GM19035 (cell line): ENCODE data around the gene SELENOO.

Experiments used
- ATAC-seq: cut with Tn5 transposase; IDR thresholded peaks from one replicate; pipeline ENCODE4 v1.9.1; 2021; ENCODE audit not compliant: unreplicated experiment

SELENOO gene

DNA sequence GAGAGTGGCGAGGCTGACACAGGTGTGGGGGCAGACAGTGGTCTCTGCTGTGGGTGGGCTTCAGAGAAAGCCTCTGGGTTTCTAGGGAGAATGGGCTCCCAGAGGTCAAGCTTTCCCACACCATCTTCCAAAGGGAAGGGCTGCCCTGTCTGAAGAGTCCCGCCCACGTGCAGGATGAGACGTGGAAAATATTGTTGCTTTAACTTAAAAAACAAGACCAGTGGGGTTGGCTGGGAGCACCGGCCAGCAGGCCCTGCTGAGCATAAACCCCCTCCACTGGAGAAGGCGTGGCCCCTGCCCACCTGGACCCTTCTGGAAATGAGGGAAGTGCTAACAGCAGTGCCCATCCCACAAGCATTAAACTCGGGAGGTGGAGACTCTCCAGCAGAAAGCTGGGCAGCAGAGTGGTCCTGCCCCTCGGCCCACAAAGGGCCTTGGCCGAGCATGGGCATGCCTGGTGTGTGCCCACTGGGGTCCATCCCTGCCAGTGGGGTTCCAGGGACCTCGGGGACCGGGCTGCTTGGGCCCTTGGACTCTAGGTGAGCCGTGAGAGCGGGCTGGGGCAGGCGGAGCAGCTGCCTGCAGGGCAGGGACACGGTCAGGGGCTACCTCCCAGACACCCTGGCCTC is 15.4 kb downstream of the SELENOO start:
- no peak for ATAC-seq

GRCh38 chr22:50216684-50217520 is 16.1 kb downstream of the SELENOO start:
- no peak for ATAC-seq

DNA sequence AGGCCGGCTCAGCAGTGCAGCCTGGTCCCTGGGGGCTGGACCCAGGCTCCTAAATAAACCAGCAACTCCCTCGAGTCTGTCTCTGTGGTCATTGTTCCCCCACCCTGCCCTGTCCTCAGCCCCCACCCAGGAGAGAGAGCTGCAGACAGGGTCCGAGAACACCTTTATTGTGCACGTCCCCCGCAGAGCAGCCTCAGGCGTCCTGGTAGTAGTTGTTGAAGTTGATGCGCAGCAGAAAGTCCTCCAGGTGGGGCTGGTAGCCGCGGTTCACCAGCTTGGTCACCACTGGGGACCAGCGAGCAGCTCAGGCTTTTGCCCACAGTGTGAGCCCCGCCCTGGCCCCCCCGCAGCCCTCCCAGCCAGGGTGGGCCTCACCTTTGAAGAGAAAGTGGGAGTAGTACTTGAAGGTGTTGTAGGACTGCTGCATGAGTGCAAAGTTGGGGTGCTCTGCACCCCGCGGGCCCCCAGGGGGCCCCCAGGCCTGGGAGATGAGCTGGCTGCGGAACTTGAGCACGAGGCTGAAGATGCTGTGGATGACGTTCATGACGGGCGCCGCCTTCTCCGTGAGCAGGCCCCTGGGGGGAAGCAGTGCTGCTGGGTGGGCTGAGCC is 16.8 kb downstream of the SELENOO start:
- no peak for ATAC-seq

GRCh38 chr22:50218153-50218995 is 17.6 kb downstream of the SELENOO start:
- no peak for ATAC-seq

GRCh38 chr22:50218996-50219727 is 18.4 kb downstream of the SELENOO start:
- ATAC-seq: no peak

DNA sequence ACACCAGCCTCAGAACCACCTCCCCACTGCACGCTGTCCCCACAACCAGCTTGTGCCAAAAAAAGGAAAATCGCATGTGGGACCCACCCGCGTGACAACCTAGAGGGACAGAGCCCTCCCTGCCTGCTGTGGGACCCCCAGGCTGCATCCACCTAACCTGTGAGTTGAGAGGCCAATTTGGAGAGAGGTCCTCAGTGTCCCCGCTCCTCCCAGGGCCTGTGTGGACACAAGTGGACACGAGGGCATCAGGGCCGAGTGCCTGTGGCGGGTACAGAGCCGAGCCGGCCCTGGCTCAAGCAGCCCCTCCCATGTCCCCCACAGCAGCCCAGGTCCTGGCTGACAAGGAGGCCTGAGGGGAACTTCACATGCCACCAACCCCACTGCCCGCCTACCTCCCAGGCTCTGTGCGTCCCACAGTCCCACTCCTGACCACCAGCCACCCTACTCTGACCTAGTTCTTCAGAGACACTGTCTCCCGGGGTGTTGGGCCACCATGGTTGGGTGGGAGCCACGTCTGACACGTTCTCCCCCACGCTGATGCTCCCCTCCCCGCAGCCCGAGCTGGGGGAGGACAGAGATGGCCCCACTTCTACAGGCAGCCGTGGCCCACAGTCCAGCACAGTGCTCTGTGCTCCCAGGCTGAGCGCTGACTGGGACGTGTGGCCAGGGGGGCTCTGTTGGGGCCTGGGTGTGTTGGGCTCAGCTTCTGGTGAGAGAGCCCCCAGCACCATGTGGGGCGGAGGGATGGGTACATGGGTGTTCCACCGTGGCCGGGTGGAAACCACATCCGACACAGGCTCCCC is 19.2 kb downstream of the SELENOO start:
- ATAC-seq: no peak

DNA sequence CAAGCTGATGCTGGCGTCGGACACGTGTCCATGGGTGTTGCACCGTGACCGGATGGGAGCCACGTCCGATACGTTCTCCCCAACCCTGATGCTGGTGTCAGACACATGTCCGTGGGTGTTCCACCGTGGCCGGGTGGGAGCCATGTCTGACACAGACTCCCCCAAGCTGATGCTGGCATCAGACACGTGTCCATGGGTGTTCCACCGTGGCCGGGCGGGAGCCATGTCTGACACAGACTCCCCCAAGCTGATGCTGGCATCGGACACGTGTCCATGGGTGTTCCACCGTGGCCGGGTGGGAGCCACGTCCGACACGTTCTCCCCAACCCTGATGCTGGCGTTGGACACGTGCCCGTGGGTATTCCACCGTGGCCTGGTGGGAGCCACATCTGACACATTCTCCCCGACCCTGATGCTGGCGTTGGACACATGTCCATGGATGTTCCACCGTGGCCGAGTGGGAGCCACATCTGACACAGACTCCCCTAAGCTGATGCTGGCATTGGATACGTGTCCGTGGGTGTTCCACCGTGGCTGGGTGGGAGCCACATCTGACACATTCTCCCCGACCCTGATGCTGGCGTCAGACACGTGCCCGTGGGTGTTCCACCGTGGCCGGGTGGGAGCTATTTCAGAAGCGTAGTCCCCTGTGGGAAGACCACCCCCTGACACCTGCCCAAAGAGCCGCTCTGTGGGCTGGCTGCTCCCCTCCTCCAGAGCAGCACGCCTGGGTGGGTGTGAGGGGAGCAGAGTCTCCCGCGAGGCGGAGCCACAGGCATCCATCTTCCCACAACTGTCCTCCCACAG is 20.0 kb downstream of the SELENOO start:
- ATAC-seq: no peak

GRCh38 chr22:50221410-50222300 is 20.8 kb downstream of the SELENOO start:
- ATAC-seq: no peak

DNA sequence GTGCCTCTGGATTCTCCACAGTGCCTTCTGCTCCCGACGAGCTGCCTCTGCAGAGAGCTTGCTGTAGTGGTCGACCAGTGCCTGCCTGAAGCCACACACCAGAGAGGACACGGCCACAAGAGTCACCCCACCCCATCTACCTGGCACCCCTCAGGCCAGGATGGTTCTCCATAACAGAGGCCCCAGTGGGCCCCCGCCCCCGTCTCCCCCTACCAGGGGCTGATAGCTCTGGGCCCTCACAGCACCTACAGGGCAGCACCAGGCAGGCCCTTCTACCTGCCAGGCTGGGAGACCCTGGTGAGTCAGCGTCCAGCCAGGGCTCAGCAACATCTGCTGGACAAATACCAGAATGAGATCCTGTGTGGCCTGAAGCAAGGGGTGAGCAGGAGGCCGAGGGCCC is 21.7 kb downstream of the SELENOO start:
- no peak for ATAC-seq

DNA sequence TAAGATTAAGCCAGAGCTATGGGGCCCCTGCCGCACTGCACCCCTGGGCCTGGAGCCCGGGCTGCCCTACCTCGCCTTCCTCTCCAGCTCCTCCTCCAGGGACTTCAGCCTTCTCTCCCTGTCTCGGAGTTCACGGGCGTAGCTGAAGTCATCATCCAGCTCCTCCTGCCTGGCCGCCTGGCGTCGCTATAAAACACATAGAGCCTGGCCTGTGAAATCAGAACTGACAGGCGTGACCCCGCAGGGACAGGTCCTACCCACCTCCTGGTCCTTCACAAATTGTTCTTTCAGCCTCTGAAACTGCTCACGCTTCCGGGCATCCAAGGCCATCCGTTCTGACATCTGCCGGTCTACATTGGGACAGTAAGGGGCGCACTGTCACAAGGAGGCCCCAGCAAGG is 23.3 kb downstream of the SELENOO start:
- ATAC-seq: no peak

DNA sequence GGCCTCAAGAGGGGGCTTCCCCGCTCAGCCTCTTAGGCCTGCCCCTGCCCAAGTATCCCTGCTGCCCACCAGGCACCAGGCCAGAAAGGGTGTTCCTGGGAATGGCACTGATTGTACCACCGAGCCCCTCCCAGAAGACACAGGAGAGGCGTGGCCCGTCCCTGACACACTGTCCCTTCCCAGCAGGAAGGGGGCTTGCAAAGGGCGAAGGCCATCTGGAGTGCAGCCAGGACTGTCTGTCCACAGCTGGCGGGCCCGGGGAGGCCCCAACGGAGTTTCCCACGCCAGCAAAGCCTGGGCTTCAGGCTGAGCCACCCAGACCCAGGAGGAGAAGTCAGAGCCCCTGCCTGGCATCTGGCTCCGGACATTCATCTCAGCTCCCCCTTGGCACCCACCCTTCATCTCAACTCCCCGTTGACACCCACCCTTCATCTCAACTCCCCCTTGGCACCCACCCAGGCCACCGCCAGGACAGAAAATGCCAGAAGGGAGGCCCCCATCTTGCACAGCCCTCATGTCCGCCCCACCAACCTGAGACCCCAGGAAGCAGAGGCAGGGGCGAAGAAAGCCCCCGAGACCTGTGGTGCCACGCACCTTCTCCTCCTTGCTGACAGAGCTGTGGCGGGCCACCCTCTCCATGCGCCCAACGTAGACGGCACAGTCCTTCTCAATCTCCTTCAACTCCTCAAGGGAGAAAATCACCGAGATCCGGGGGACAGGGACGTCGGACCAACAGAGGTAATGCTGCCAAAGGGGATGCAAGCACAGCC is 24.6 kb downstream of the SELENOO start:
- ATAC-seq: no peak

- ATAC-seq: no peak
Measured at GRCh38 chr22:50226063-50226874, 25.5 kb downstream of the SELENOO start.

GRCh38 chr22:50226875-50227165 is 26.0 kb downstream of the SELENOO start:
- ATAC-seq: no peak

GRCh38 chr22:50227579-50228215 is 26.9 kb downstream of the SELENOO start:
- ATAC-seq: no peak

DNA sequence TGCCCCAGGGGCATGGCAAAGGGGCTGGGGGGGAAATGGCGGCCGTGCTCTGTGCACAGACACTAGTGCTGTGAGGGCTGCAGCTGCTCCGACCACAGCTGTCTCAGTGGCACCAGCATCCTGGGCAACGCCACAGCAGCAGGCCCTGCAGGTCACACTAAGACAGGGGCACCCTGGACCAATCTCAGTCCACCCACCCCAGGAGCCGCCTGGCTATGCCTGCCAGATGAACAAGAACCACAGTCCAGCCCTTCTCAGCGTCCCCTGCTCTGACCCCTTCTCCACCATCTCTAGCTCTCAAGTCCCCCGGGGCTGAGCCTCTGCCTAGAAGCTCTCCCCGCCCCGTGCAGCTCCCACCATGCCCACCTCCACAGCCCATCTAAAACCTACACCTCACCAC is 27.6 kb downstream of the SELENOO start:
- no peak for ATAC-seq

GRCh38 chr22:50229370-50229769 is 28.6 kb downstream of the SELENOO start:
- ATAC-seq: no peak
